Measurements from ENCODE around the gene ALK.

ALK gene

GRCh38 chr2:29706171-29706720, 215.1 kb downstream of the ALK start:
- no peak for DNase-seq

- DNase-seq, result no peak
Observed at GRCh38 chr2:29705616-29706015, 215.8 kb downstream of the ALK start.

GRCh38 chr2:29703336-29703735, 218.1 kb downstream of the ALK start:
- DNase-seq, result no peak

GRCh38 chr2:29702276-29702675, 219.1 kb downstream of the ALK start:
- no peak for DNase-seq

- DNase-seq, result no peak
Observed at GRCh38 chr2:29700560-29700959, 220.8 kb downstream of the ALK start.

- DNase-seq, result no peak
Observed at GRCh38 chr2:29699045-29699444, 222.3 kb downstream of the ALK start.

- no peak for DNase-seq
Observed at GRCh38 chr2:29698216-29698615, 223.2 kb downstream of the ALK start.

- no peak for DNase-seq
Observed at GRCh38 chr2:29697715-29698114, 223.7 kb downstream of the ALK start.

GRCh38 chr2:29697181-29697580, 224.2 kb downstream of the ALK start:
- DNase-seq, result no peak

GRCh38 chr2:29694741-29695140, 226.6 kb downstream of the ALK start:
- DNase-seq, result no peak

GRCh38 chr2:29691391-29691950, 229.9 kb downstream of the ALK start:
- no peak for DNase-seq

- DNase-seq, result no peak
Observed at GRCh38 chr2:29689666-29690065, 231.7 kb downstream of the ALK start.

- no peak for DNase-seq
Observed at GRCh38 chr2:29688429-29688828, 233.0 kb downstream of the ALK start.

- no peak for DNase-seq
Observed at GRCh38 chr2:29687121-29687520, 234.3 kb downstream of the ALK start.

- no peak for DNase-seq
Observed at GRCh38 chr2:29676886-29677453, 244.4 kb downstream of the ALK start.

GRCh38 chr2:29664578-29664977, 256.8 kb downstream of the ALK start:
- DNase-seq, result no peak

GRCh38 chr2:29663268-29663667, 258.1 kb downstream of the ALK start:
- no peak for DNase-seq

- DNase-seq, result no peak
Observed at GRCh38 chr2:29662861-29663260, 258.5 kb downstream of the ALK start.

- DNase-seq, result no peak
Observed at GRCh38 chr2:29660201-29660600, 261.2 kb downstream of the ALK start.

- DNase-seq, result no peak
Observed at GRCh38 chr2:29659178-29659577, 262.2 kb downstream of the ALK start.

GRCh38 chr2:29657674-29658073, 263.7 kb downstream of the ALK start:
- DNase-seq, result no peak

GRCh38 chr2:29655391-29656086, 265.8 kb downstream of the ALK start:
- no peak for DNase-seq

- DNase-seq, result no peak
Observed at GRCh38 chr2:29650631-29651097, 270.7 kb downstream of the ALK start.

- no peak for DNase-seq
Observed at GRCh38 chr2:29644949-29645348, 276.4 kb downstream of the ALK start.
